GM21360 (cell line): ENCODE data around the gene NUFIP1.
"Not testable (repeated sequence)": the region's sequence is repeated elsewhere in the genome, so short reads cannot be mapped to it uniquely, and the experiment has no call there.

Experiments used
- ATAC-seq: cut with Tn5 transposase; IDR thresholded peaks from one replicate; pipeline ENCODE4 v1.9.1; 2021; ENCODE audit warnings: mild to moderate bottlenecking, moderate library complexity; ENCODE audit not compliant: unreplicated experiment

NUFIP1 gene

DNA sequence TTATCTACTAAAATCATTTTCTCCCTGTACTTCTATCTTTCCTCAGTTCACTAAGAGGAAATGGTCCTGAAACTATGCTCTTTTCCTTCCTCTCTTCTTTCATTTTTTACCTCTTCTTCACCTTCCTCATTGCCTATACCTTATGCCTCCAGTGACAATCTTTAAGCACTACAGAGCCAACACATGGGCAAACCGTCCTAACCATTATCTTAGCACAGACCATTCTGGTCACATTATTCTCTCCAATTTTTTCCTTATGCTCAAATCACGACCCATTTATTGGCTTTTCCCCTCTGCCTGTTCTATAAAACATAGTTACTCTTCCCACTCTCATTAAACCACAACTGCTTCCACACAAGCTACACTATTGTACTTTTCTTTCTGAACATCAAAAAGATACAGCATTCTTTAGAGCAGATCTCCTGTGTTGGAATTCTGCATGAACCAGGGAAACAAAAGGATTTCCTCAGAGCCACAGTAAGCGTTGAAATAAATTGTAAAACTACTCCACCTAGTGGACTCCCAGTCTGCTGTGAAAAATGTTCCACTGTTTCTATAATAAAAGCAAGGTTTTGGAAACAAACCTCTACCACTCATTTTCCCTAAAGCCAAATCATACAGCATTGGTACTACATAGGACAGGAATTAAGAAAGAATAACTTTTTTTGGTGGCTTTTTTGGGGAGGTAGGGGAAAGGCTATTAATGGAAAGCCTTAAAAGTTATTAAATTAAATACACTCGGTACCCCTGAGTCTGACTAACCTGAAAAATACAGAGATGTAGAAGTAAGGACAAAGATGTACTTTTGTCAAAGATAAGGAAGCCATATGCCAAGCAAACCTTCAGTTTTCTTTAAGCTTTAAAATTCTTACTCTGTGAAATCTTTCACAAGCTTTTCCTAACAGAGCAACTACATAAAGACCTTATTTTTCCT is 19.5 kb downstream of the NUFIP1 start:
- ATAC-seq = no peak

DNA sequence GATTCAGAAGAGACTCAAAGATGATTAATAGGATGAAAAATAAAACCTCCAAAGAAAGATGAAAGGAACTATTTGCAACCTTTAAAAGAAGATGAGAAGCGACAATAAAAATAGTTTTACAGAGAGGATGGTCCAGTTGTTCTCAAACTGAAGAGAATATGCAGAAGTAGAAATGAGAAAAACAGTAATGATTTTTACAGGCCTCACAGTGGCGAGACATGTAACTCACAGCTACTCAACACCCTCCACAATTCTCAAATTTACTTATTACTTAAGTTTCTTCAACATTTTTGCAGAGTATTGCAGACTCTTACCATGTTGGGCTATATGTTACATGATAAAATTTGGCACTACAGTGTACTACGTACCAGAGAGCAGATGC is 20.8 kb downstream of the NUFIP1 start:
- ATAC-seq = no peak

DNA sequence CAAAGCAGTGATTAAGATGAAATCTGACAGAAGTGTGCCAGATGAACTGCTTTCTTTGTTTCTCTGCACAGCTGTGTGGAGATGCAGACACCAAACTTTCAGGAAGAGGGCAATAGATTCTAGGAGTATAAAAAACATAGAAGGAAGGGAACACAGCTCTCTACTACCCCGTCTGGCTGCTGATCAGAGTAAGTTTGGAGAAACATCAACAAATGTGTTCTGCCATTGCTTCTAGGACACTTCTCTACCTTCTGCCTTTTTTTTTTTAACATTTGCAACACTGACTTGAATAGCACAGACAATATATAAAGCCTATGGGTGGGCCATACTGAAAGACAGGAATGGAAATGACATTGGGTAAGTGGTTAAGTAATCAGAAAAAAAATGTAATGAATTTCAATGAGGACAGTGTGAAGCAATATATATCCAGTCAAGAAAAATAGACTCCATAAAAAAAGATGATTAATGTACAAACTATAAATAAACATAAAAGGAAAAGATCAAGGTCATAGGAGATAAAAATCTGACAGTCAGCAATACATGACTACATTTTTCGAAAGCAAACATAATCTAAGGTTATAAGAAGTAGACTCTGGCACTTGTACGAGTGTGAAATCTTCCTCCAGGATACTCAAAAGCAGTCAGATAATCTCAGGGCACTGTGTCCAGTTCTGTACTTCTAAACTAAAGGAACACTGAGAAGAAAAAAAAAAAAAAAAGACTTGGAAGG is 21.4 kb downstream of the NUFIP1 start:
- no peak for ATAC-seq

DNA sequence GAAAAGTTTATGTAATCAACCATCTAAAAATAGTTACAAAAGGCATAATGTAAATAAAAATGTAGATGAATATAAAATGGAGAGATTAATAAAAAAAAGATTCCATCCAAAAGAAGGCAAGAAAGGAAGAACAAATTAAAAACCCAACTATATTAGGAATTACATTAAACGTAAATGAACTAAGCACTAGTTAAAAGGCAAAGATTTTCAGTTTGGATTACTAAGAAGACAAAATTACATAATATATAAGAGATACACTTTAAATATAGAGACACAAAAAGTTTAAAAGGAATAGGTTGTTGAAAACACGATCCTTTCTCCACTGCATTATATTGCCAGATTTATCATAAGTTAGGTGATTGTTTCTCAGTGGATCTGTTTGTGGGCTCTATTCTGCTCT is 27.3 kb downstream of the NUFIP1 start:
- ATAC-seq = no peak

- no peak for ATAC-seq
Measured at GRCh38 chr13:44955406-44955805, 33.9 kb downstream of the NUFIP1 start.

GRCh38 chr13:44954224-44954623 is 35.0 kb downstream of the NUFIP1 start:
- no peak for ATAC-seq

DNA sequence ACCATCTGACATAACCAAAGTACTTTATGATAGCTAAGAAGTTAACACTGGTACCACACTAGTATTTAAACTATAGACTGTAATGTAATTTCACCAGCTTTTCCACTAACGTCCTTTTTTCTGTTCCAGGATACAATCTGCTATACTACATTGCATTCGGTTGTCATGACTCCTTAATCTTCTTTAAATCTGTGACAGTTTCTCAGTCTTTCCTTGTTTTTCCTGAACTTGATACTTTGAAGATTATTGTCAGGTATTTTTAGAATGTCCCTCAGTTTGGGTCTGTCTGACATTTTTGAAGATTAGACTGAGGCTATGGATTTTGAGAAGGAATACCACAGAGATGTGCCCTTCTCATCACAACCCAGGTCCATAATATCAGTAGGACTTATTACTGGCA is 36.6 kb downstream of the NUFIP1 start:
- no peak for ATAC-seq

- no peak for ATAC-seq
Measured at GRCh38 chr13:44951184-44951583, 38.1 kb downstream of the NUFIP1 start.

DNA sequence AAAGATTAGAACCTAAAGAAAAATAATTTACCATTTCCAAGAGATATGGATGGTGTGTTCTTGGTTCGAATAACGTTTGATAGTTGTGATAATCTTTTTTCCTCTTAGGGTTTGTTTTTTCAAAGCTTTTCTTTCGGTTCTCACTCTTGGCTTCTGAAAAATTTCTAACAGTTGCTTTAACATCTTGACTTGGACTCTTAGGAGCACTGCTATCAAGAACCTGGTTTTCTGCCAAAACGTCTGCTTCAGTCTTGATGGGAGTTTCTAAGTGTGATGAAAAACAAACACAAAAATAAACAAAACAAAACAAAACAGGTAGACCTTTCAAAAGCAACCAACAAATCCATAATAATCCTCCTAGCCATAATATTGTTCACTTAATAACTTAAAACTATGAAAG is 45.9 kb downstream of the NUFIP1 start:
- ATAC-seq = not testable (repeated sequence)

DNA sequence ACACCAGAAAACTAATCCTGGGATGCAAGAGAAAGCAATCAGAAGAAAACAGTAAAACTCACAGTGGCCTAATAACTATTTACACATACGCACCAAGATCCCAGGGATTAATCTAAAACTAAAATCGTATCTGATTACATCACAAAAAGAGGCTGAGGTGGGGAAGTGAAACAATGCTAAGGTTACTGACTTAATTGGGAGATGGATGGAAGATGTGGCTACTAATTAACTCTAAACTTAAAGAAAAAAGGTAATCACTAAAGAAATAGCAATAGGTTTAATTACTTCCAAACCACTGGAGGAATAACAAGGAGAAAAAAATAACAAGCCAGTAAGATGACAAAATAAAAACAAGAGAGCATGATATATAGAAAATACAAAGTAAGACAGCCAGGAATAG is 50.4 kb downstream of the NUFIP1 start:
- no peak for ATAC-seq

- ATAC-seq = no peak
Measured at GRCh38 chr13:44936246-44936645, 53.0 kb downstream of the NUFIP1 start.

GRCh38 chr13:44934724-44935123 is 54.5 kb downstream of the NUFIP1 start:
- ATAC-seq = no peak

GRCh38 chr13:44932850-44933251 is 56.4 kb downstream of the NUFIP1 start:
- no peak for ATAC-seq

DNA sequence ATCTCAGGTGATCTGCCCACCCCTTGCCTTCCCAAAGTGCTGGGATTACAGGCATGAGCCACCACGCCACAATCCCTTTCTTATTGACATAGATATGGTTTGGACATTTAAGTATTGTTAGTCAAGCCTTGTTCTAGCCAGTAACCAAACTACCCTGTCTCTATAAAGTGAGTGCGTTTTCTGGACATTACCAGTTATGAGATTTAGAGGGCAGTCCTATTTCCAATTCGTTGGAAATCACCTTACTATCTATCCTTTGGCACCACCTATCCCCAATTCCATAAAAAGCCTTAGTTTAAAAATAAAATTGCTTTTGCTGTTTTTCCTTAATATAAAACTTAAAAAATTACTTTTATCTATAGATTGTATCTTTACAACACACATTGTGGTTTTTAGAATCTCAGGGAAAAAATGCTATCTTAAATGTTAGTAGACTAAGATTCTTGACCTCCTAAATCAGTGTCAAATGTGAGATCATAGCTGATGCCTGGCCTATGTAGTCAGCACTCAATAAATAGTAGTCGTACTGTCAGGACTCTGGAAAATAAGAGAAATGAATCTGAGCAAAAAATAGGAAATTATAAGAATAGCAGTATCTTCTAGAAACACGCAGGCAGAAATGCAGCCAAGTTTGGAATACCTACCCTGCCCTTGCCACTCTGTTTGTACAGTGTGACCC is 57.0 kb downstream of the NUFIP1 start:
- ATAC-seq = no peak

DNA sequence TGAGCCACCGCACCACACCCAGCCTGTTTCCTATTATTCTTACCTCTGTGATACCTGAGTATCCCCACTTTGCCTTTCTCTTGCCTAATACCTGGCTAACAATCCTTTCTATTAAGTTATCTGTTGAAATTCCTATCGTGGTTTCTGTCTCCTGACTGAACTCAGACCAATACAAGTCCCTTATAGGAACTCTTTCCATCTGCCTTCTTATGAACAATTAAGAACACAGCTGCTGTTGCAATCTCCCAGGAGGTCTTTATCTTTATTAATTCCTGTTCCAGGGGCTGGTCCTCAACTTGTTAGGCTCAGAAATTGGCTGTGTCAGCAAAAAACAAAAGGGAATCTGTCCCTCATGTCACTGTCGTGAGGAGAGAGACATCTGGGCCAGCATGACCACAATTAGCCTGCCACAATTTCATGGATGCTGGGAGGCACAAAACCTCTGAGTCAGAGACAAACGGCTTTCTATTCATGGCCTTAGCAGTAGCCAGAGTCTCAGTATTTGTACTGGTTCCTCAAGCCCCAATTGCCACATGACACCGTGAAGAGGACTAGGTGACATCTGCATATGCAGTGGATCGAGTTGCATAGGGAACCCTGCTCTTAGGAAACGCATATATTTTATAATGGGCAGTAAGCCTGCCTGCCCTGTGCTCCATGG is 58.2 kb downstream of the NUFIP1 start:
- ATAC-seq = no peak

DNA sequence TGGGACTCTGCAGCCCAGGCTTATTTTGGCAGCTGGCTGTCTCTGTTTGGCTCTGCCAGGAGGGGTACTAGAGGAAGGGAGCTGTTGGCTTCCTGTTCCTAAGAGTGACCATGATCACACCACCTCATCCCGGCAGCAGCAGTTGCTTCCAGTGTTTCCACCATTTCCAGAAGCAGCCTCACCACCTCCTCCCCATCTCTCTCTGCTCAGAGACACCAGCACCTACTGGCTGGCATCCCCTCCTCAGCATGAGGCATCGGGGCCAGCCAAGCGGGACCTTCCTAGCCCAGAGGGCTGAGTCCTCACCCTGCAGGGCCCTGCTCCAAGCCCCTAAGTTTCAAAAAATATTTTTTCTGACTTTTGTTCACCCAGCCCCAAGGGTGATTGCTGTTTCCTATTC is 59.0 kb downstream of the NUFIP1 start:
- no peak for ATAC-seq

GRCh38 chr13:44929692-44930091 is 59.6 kb downstream of the NUFIP1 start:
- ATAC-seq = no peak

DNA sequence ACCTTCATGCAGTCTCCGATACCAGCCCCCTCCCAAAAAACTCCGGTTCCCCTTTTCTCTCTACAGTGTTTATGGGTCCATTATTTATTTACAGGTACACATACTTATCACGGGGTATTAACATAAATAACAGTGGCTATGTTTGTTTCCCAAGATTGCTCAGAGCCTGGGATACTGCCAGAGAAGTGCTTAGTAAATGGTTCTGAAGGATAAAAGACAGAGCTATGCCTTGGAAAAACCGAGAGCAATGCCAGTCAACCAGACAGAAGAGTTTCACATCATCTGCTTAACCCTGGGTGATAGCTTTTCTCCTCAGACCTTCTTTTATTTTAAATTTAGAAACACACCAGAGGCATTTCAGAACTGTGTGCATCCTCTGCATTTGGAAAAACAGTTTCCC is 61.3 kb downstream of the NUFIP1 start:
- ATAC-seq = no peak

DNA sequence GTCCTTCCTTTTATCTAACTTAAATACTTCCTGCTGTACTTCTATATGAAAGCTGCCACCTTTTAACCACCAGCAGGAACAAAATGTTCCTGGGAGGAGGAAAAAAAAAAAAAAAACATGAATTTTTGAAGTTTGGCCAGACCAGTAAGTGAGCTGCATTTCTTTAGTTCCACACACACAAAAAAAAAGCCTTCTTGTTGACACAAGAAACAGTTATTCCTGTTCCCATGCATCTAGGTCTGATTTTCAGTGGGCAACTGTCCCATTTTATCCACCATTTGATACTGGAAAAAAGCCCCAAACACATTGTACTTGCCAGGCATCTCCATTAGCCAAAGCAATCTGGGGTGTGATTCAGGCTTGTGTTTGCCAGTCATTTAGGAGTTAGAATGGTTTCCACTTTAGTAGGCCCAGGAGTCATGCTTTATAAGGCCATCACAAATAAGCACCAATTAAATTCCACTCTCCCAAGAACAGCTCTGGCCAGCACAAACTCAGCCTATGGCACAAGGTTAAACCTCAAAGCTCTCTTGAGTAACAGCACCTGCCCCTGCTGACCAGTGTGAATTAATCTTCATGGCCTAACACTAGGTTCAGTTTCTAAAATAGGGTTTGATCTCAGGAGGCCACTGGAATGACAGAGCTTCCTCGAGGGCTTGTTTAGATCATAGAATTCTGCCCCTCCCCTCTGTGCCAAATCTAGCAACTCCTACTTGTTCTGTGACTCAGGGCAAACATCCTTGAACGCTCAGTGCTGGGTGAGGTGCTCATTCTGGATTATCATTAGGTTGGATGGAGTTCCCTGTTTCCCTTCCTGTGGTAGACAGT is 67.1 kb downstream of the NUFIP1 start:
- ATAC-seq = no peak

DNA sequence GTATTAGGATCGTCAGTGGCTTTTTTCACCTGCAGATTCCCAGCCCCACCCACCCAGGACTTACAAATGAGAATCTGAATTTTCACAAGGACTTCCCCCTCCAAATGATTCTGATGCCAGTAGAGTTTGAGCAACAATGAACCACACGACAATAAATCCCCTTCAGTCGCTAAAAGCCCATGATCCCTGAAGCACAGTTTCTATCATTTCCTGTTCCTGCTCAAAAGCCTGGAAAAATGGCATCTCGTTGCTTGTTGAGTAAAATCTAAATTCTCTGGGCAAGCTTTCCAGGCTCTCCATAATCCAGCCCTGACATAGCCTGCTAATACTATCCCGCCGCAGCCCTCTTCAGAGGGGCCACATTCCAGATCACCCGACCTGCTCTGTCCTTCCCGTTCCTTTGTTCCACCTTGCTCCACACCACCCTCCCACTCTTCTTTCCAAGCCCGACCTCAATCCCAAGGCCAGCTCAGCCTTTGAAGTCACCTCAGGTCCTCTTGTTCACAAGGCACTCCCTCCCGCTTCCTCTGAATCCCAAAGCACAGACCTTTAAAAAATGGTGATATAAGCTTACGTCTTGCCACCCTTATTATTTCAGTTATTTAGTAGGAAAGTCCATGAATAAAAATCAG is 67.9 kb downstream of the NUFIP1 start:
- ATAC-seq = no peak
